HG03095 (cell line): ENCODE measurements around the gene MGP.

Experiments used
- ATAC-seq: cut with Tn5 transposase; IDR thresholded peaks from one replicate; pipeline ENCODE4 v1.9.1; 2021; ENCODE audit warnings: moderate library complexity; ENCODE audit not compliant: unreplicated experiment

The MGP gene

GRCh38 chr12:14868916-14869506 lies 16.6 kb downstream of the MGP start:
- ATAC-seq = no peak

GRCh38 chr12:14860490-14860889 lies 25.2 kb downstream of the MGP start:
- no peak for ATAC-seq

GRCh38 chr12:14858513-14858912 lies 27.1 kb downstream of the MGP start:
- no peak for ATAC-seq

- ATAC-seq = no peak
Observed at GRCh38 chr12:14854586-14855183, 31.0 kb downstream of the MGP start.

GRCh38 chr12:14853961-14854360 lies 31.7 kb downstream of the MGP start:
- ATAC-seq = no peak

- no peak for ATAC-seq
Observed at GRCh38 chr12:14852880-14853279, 32.8 kb downstream of the MGP start.

GRCh38 chr12:14850929-14851663 lies 34.6 kb downstream of the MGP start:
- ATAC-seq = peak; percentile 83

- no peak for ATAC-seq
Observed at GRCh38 chr12:14849661-14850060, 36.0 kb downstream of the MGP start.

- ATAC-seq = no peak
Observed at GRCh38 chr12:14846876-14847580, 38.6 kb downstream of the MGP start.

- ATAC-seq = no peak
Observed at GRCh38 chr12:14846042-14846587, 39.5 kb downstream of the MGP start.

- no peak for ATAC-seq
Observed at GRCh38 chr12:14845350-14845750, 40.3 kb downstream of the MGP start.

GRCh38 chr12:14844401-14844800 lies 41.3 kb downstream of the MGP start:
- ATAC-seq = no peak

GRCh38 chr12:14843425-14843887 lies 42.2 kb downstream of the MGP start, which contains the start of gene ART4:
TSS of gene ART4 (minus strand) at chr12:14843526. CDS start at chr12:14843113, 413 bp downstream.
- no peak for ATAC-seq

GRCh38 chr12:14842315-14842714 lies 43.3 kb downstream of the MGP start:
- no peak for ATAC-seq

GRCh38 chr12:14841761-14842160 lies 43.9 kb downstream of the MGP start:
- no peak for ATAC-seq

- no peak for ATAC-seq
Observed at GRCh38 chr12:14840616-14841015, 45.0 kb downstream of the MGP start.

GRCh38 chr12:14839262-14839661 lies 46.4 kb downstream of the MGP start:
- ATAC-seq = no peak

- no peak for ATAC-seq
Observed at GRCh38 chr12:14836336-14837210, 49.1 kb downstream of the MGP start.

GRCh38 chr12:14834509-14834908 lies 51.1 kb downstream of the MGP start:
- ATAC-seq = no peak

- no peak for ATAC-seq
Observed at GRCh38 chr12:14833952-14834351, 51.7 kb downstream of the MGP start.
